K562 (cell line): Measurements from ENCODE around the gene USP31. TPM values are rescaled to one million over a fixed set of nuclear protein-coding genes. Genes with fewer than 3 reads are reported as not detected.

Experiments
- ATAC-seq: fragments of 200-7000 bp; cut with Tn5 transposase; 3 replicates; pipeline ENCODE4 v1.9.1; 2020; ENCODE audit warnings: moderate library complexity
- BruUV-seq: library from RNA; stranded (reverse); fragments of 400-500 nt; replicated peaks from 2 replicates; lab custom pipeline; 2021; lab: Mats Ljungman, UMichigan
- CTCF ChIA-PET: fragments of 300-600 bp; formaldehyde crosslinking; extraction: SDS; loops from one replicate; lab custom pipeline; 2021; ENCODE audit warnings: low intra/inter-chr PET ratio; lab: Yijun Ruan, JAX
- POLR2A ChIA-PET: fragments of 300-600, 350-650 bp; sonication (Branson Sonifier 250); formaldehyde crosslinking; extraction: SDS; loops from one replicate; lab custom pipeline; 2021; ENCODE audit warnings: antibody characterized with exemption, inconsistent platforms; lab: Yijun Ruan, JAX
- DNase-seq, 4 experiments: peaks; one replicate each; pipeline versions ENCODE4 v3.0.0 to v3.0.0-alpha.2; 2011 to 2018; ENCODE audit warnings: low spot score in 3 of 4, mixed read lengths in 3 of 4; ENCODE audit errors: extremely low read depth in 1 of 4
- FAIRE-seq: peaks from 2 replicates; lab custom pipeline; 2011; peaks lifted over from hg19 to GRCh38; lab: Jason Lieb, UNC
- H2AFZ ChIP-seq: 2 replicates; pipeline ENCODE4 v1.6.0; 2011; ENCODE audit warnings: low read depth, low read length, control low read depth, inconsistent platforms
- H3K27ac ChIP-seq: fragments of 200-600 bp; 3 replicates; pipeline ENCODE4 v1.8.0; 2011; ENCODE audit warnings: low read depth, mild to moderate bottlenecking, control low read depth, inconsistent platforms, low read length, moderate library complexity, mixed read lengths; ENCODE audit errors: extremely low read depth
- H3K27me3 ChIP-seq, 2 experiments: fragments of 300-600 bp in 1 of 2; 2 replicates in 1 of 2; 3 replicates in 1 of 2; pipeline versions ENCODE4 v1.6.0 to v1.8.0; 2011; ENCODE audit warnings: inconsistent platforms in 2 of 2, low read length in 2 of 2, mild to moderate bottlenecking in 1 of 2, mixed read lengths in 1 of 2, moderate library complexity in 1 of 2; ENCODE audit not compliant: control insufficient read depth in 2 of 2, insufficient read depth in 2 of 2
- H3K36me3 ChIP-seq: fragments of 300-600 bp; 3 replicates; pipeline ENCODE4 v1.8.0; 2011; ENCODE audit warnings: mild to moderate bottlenecking, low read length, inconsistent platforms; ENCODE audit not compliant: control insufficient read depth, insufficient read depth
- H3K4me1 ChIP-seq, 2 experiments: fragments of 200-600 bp in 1 of 2; replicated peaks in 1 of 2; 2 replicates in 1 of 2; 3 replicates in 1 of 2; pipeline versions ENCODE4 v1.5.1 to v1.8.0; 2011; ENCODE audit warnings: inconsistent platforms in 2 of 2, low read length in 2 of 2, mild to moderate bottlenecking in 1 of 2, mixed read lengths in 1 of 2, moderate library complexity in 1 of 2; ENCODE audit not compliant: control insufficient read depth in 2 of 2, insufficient read depth in 2 of 2
- H3K4me2 ChIP-seq: 2 replicates; pipeline ENCODE4 v1.6.1; 2011; ENCODE audit warnings: low read length, control low read depth, inconsistent platforms, mixed read lengths; ENCODE audit not compliant: insufficient read depth
- H3K4me3 ChIP-seq: fragments of 200-600 bp; sonication (generic), shearing (Covaris generic); 2 replicates; pipeline ENCODE4 v1.5.1; 2016; ENCODE audit warnings: control low read depth, inconsistent platforms
- H3K79me2 ChIP-seq: fragments of 200-600 bp; 3 replicates; pipeline ENCODE4 v1.8.0; 2011; ENCODE audit warnings: low read length, inconsistent platforms; ENCODE audit not compliant: control insufficient read depth, insufficient read depth
- H3K9ac ChIP-seq, 2 experiments: 2 replicates each; pipeline versions ENCODE4 v1.6.0 to v1.6.1; 2011; ENCODE audit warnings: low read depth in 2 of 2, low read length in 2 of 2, control low read depth in 1 of 2, inconsistent platforms in 1 of 2, mild to moderate bottlenecking in 1 of 2, mixed read lengths in 1 of 2; ENCODE audit not compliant: insufficient read depth in 1 of 2
- H3K9me1 ChIP-seq: one replicate; pipeline ENCODE4 v1.6.0; 2011; ENCODE audit warnings: inconsistent platforms, mild to moderate bottlenecking, low read length, moderate library complexity; ENCODE audit not compliant: control insufficient read depth, insufficient read depth
- H3K9me3 ChIP-seq: replicated peaks from 2 replicates; pipeline ENCODE4 v1.5.1; 2011; ENCODE audit warnings: low read depth, low read length, inconsistent platforms; ENCODE audit not compliant: control insufficient read depth, insufficient read depth
- H4K20me1 ChIP-seq: replicated peaks from 2 replicates; pipeline ENCODE4 v1.6.1; 2011; ENCODE audit warnings: low read length, inconsistent platforms, mixed read lengths; ENCODE audit not compliant: control insufficient read depth, insufficient read depth
- MTA1 ChIP-seq: fragments of 450-650 bp; IDR thresholded peaks from 2 replicates; pipeline ENCODE4 v1.6.1; 2017; ENCODE audit warnings: borderline replicate concordance
- NCOA4 ChIP-seq: fragments of 450-650 bp; IDR thresholded peaks from 2 replicates; pipeline ENCODE4 v1.6.1; 2018; ENCODE audit warnings: mild to moderate bottlenecking; ENCODE audit not compliant: partially characterized antibody
- SMAD1 ChIP-seq: fragments of 150-350 bp; IDR thresholded peaks from 2 replicates; pipeline ENCODE4 v1.6.1; 2014; ENCODE audit warnings: low read length, low read depth; ENCODE audit not compliant: partially characterized antibody
- WGBS: fragments of 100-300 bp; shearing (Covaris generic); methylation state at CpG from one replicate; pipeline ENCODE4 v1.1.6; 2016; ENCODE audit warnings: low coverage, mixed read lengths; ENCODE audit not compliant: insufficient coverage; ENCODE audit errors: missing lambda C conversion rate; 5-methylcytosine and 5-hydroxymethylcytosine counted together
- in situ Hi-C: fragments of 300-500 bp; cut with MboI; formaldehyde crosslinking; loops from 4 replicates; pipeline ENCODE4 v1.15.0; 2018; ENCODE audit warnings: inconsistent platforms, mixed read lengths
- intact Hi-C: fragments of 100-400 bp; cut with micrococcal nuclease; formaldehyde crosslinking; loops from 2 replicates; pipeline ENCODE4 v1.14.2; 2022
- polyA plus RNA-seq, 8 experiments: library from polyadenylated mRNA; depleted of rRNA in 4 of 8; stranded (reverse) in 5 of 8; unstranded in 3 of 8; fragments of >200 nt; fragmentation: Nextera tagmentation in 2 of 8; fragmentation: Illumina TruSeq in 1 of 8; extraction: Ambion mirVana in 2 of 8; extraction: Trizol in 1 of 8; gene quantifications; 2 replicates each; pipeline versions ENCODE4 v1.2.1 to v1.2.3, GENCODE V29; 2011 to 2014; ENCODE audit warnings: inconsistent platforms in 1 of 8, missing spikeins in 1 of 8
- total RNA-seq, 7 experiments: library from RNA; depleted of rRNA in 6 of 7; stranded (reverse); fragments of >200 nt in 6 of 7; fragmentation: Illumina TruSeq in 2 of 7; extraction: Trizol in 2 of 7; gene quantifications; 2 replicates each; pipeline versions ENCODE4 v1.2.1 to v1.2.3, GENCODE V29; 2011 to 2021; ENCODE audit warnings: low replicate concordance in 1 of 7
- TF ChIP-seq, protein P1 (sequence below), 3 experiments: IDR thresholded peaks in 2 of 3; conservative IDR thresholded peaks in 1 of 3; 2 replicates each; pipeline ENCODE4 v1.5.1; 2011 to 2012; ENCODE audit warnings: low read length in 3 of 3, mild to moderate bottlenecking in 3 of 3, control low read depth in 2 of 3, improper control_type of control experiment in 1 of 3, inconsistent platforms in 1 of 3, low read depth in 1 of 3, mixed read lengths in 1 of 3, moderate library complexity in 1 of 3; ENCODE audit not compliant: insufficient read depth in 2 of 3
- TF ChIP-seq, protein P2 (sequence below): fragments of 250-450 bp; sonication (Bioruptor Pico); IDR thresholded peaks from 2 replicates; pipeline ENCODE4 v1.5.0; 2021; ENCODE audit warnings: mild to moderate bottlenecking, moderate library complexity
- TF ChIP-seq, protein P3 (sequence below), 2 experiments: fragments of 450-650 bp; conservative IDR thresholded peaks; 2 replicates each; pipeline ENCODE4 v1.6.1; 2017; ENCODE audit warnings: mild to moderate bottlenecking in 2 of 2, moderate library complexity in 2 of 2

USP31 gene
- total and polyA plus RNA-seq, 9 of the 15 experiments (the other 6 are each of a cell fraction or from before 2014, with no cell fraction given), result 0.56 to 4.9 (median 2.9) TPM

- Histone ChIP-seq H3K79me2 (no peaks in the 10 kb centered on the region), H4K20me1 (no peaks in the 10 kb centered on the region), H3K4me2 (no peak overlapping the region), H3K27me3 (peaks cover 0 to 5% of the 10 kb centered on the region in 2 experiments; a peak in 2 of 5 replicates), H3K36me3 (no peaks in the 10 kb centered on the region), H3K9ac (no peak overlapping the region), H3K9me1 (no peaks in the 10 kb centered on the region), H3K9me3 (no peaks in the 10 kb centered on the region), H3K4me1 (no peaks in the 10 kb centered on the region), H3K27ac (no peak overlapping the region), H3K4me3 (no peak overlapping the region), H2AFZ (no peak overlapping the region)
- ChIA-PET CTCF (no interaction called here), POLR2A (interaction anchor here (0.6 to 1.7 kb wide), 3 partner anchors 12 to 1370 kb away, joined by 3 to 5 read pairs (median 3); no protein-coding TSS in a partner anchor)
- intact Hi-C loops, result no loop called here
- no peak for DNase-seq
- ATAC-seq, result no peak
- TF ChIP-seq, protein P1, sequence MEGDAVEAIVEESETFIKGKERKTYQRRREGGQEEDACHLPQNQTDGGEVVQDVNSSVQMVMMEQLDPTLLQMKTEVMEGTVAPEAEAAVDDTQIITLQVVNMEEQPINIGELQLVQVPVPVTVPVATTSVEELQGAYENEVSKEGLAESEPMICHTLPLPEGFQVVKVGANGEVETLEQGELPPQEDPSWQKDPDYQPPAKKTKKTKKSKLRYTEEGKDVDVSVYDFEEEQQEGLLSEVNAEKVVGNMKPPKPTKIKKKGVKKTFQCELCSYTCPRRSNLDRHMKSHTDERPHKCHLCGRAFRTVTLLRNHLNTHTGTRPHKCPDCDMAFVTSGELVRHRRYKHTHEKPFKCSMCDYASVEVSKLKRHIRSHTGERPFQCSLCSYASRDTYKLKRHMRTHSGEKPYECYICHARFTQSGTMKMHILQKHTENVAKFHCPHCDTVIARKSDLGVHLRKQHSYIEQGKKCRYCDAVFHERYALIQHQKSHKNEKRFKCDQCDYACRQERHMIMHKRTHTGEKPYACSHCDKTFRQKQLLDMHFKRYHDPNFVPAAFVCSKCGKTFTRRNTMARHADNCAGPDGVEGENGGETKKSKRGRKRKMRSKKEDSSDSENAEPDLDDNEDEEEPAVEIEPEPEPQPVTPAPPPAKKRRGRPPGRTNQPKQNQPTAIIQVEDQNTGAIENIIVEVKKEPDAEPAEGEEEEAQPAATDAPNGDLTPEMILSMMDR (IDR thresholded peaks at IDR 0.05 in 2 of 3, conservative IDR thresholded peaks at IDR 0.05 in 1 of 3; ENCODE audit: insufficient read depth in 2 of 3, low read depth in 1 of 3, low read length in 3 of 3), result no peak
- TF ChIP-seq, protein P2, sequence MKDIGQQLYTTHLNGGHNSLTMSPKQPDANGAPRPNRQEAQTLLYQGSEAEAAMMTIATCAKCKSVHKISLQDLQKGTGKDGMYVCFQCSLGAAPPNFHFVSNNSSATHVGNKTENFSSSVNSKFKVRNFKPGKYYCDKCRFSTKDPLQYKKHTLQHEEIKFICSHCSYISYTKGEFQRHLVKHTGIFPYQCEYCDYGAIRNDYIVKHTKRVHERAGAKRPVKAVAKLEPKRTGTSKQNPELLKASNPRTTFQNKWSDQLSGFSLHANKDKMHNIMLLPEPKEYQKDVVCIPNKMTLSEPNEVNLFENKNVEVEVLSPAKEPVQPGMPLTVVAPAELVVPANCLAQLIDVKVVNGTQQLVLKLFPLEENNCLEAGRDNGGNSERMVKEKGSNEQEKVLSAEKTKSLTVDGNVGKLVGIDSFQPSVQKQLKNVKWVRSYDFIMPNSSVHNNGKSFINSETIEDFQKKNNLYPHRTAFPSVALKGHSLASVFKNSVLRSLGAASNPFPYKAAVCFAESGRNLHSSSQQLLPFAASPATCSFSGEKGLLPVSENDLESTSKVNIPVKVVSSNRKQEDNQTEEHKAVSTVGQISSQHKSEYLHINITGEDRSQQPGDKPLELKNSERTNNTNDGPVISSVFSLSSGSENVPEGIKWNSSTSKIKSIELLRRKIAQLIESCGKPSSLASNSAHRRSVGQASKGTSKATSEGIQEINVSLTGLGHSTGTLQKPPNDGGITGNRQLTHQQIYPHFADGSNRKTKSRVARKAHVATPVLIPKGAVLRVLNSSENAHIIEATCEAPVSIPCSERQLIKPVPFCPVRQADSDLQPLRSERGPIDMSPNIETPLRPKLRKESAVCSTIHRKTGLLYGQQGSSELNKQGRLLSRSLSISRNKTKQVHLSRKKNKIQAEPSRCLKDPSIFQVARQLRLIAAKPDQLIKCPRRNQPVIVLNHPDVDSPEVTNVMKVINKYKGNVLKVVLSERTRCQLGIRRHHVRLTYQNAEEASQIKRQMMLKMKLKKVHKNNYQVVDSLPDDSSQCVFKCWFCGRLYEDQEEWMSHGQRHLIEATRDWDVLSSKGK (CRISPR knock-in tag), result no peak
- TF ChIP-seq SMAD1 (no peak), MTA1 (no peak), NCOA4 (no peak)
- TF ChIP-seq, protein P3, sequence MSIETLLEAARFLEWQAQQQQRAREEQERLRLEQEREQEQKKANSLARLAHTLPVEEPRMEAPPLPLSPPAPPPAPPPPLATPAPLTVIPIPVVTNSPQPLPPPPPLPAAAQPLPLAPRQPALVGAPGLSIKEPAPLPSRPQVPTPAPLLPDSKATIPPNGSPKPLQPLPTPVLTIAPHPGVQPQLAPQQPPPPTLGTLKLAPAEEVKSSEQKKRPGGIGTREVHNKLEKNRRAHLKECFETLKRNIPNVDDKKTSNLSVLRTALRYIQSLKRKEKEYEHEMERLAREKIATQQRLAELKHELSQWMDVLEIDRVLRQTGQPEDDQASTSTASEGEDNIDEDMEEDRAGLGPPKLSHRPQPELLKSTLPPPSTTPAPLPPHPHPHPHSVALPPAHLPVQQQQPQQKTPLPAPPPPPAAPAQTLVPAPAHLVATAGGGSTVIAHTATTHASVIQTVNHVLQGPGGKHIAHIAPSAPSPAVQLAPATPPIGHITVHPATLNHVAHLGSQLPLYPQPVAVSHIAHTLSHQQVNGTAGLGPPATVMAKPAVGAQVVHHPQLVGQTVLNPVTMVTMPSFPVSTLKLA (conservative IDR thresholded peaks at IDR 0.05), result no peak
- BruUV-seq, result no TSS peak
- WGBS, result 1% methylated on average over 6 of the region's 6 CpGs
- in situ Hi-C loops, result no loop called here
- FAIRE-seq, result no peak
Observed at GRCh38 chr16:23029733-23030420, 119.4 kb downstream of the USP31 start.
